ENCODE results near the gene NBEA.

Gene NBEA

GRCh38 chr13:35472323-35472881 lies 530.3 kb downstream of the NBEA start:
- no peak for TF ChIP-seq CTCF (IDR thresholded peaks at IDR 0.05; ENCODE audit: control insufficient read depth, insufficient read depth, low read depth, low read length, missing control alignments)
- no peak overlapping the region for H3K4me3 ChIP-seq (ENCODE audit: control insufficient read depth, low read depth, low read length)
- DNase-seq (ENCODE audit: low read depth) = no peak

GRCh38 chr13:35473206-35473775 lies 531.2 kb downstream of the NBEA start:
- TF ChIP-seq CTCF (IDR thresholded peaks at IDR 0.05; ENCODE audit: control insufficient read depth, insufficient read depth, low read depth, low read length, missing control alignments) = no peak
- no peak overlapping the region for H3K4me3 ChIP-seq (ENCODE audit: control insufficient read depth, low read depth, low read length)
- DNase-seq (ENCODE audit: low read depth) = no peak

- DNase-seq (ENCODE audit: low read depth) = no peak
- TF ChIP-seq CTCF (IDR thresholded peaks at IDR 0.05; ENCODE audit: control insufficient read depth, insufficient read depth, low read depth, low read length, missing control alignments) = no peak
- H3K4me3 ChIP-seq (ENCODE audit: control insufficient read depth, low read depth, low read length) = no peak overlapping the region
These were observed 531.7 kb downstream of the NBEA start for GRCh38 chr13:35473802-35474201.

- no peak for TF ChIP-seq CTCF (IDR thresholded peaks at IDR 0.05; ENCODE audit: control insufficient read depth, insufficient read depth, low read depth, low read length, missing control alignments)
These were observed 532.6 kb downstream of the NBEA start for GRCh38 chr13:35474496-35475211.

GRCh38 chr13:35475212-35475959 lies 533.3 kb downstream of the NBEA start:
- H3K4me3 ChIP-seq (ENCODE audit: control insufficient read depth, low read depth, low read length) = peak overlapping the region; percentile 46
- no peak for DNase-seq (ENCODE audit: low read depth)
- no peak for TF ChIP-seq CTCF (IDR thresholded peaks at IDR 0.05; ENCODE audit: control insufficient read depth, insufficient read depth, low read depth, low read length, missing control alignments)

More at GRCh38 chr13:35474496-35475211, 532.6 kb downstream of the NBEA start:
- peak overlapping the region; percentile 46 for H3K4me3 ChIP-seq (ENCODE audit: control insufficient read depth, low read depth, low read length)
- no peak for DNase-seq (ENCODE audit: low read depth)

All from AG09309 (cell line).